Mesenteric fat pad (tissue), 1 donor: ENCODE measurements around the gene ADGRL1. TPM values are rescaled to one million over a fixed set of nuclear protein-coding genes. Genes with fewer than 3 reads are reported as not detected.
"Not testable (repeated sequence)": the region's sequence is repeated elsewhere in the genome, so short reads cannot be mapped to it uniquely, and the experiment has no call there.

ENCODE experiments used
- DNase-seq: peaks from one replicate; pipeline ENCODE4 v3.0.0-alpha.2; 2020; ENCODE audit warnings: low spot score
- total RNA-seq: library from RNA; stranded (reverse); fragmentation: NEBNext Ultra II Directional; extraction: Animal tissue kit (Norgen Biotek cat#: 25700); gene quantifications from one replicate; pipeline ENCODE4 v1.2.1, GENCODE V29; 2021
- donor health status: DM: yes; HTN: yes; CAD: no.

ADGRL1 gene
- total RNA-seq, 1 donor from 2014 or later: 27.1 TPM

- no peak for DNase-seq
Measured at GRCh38 chr19:14164082-14164481, 41.9 kb downstream of the ADGRL1 start.

- DNase-seq: no peak
Measured at GRCh38 chr19:14162871-14163297, 43.1 kb downstream of the ADGRL1 start.

GRCh38 chr19:14161305-14161704 lies 44.7 kb downstream of the ADGRL1 start:
- DNase-seq: no peak

GRCh38 chr19:14160017-14160703 lies 45.8 kb downstream of the ADGRL1 start:
- no peak for DNase-seq

- no peak for DNase-seq
Measured at GRCh38 chr19:14159059-14159458, 46.9 kb downstream of the ADGRL1 start.

- no peak for DNase-seq
Measured at GRCh38 chr19:14158276-14159023, 47.5 kb downstream of the ADGRL1 start.

GRCh38 chr19:14156971-14157717 lies 48.8 kb downstream of the ADGRL1 start:
- DNase-seq: no peak

- no peak for DNase-seq
Measured at GRCh38 chr19:14156122-14156521, 49.8 kb downstream of the ADGRL1 start.

GRCh38 chr19:14155371-14155770 lies 50.6 kb downstream of the ADGRL1 start:
- no peak for DNase-seq

GRCh38 chr19:14152713-14153112 lies 53.3 kb downstream of the ADGRL1 start:
- DNase-seq: no peak

GRCh38 chr19:14150770-14151661 lies 55.0 kb downstream of the ADGRL1 start:
- no peak for DNase-seq

GRCh38 chr19:14150041-14150769 lies 55.8 kb downstream of the ADGRL1 start:
- DNase-seq: no peak

GRCh38 chr19:14149509-14149994 lies 56.4 kb downstream of the ADGRL1 start:
- DNase-seq: no peak

- DNase-seq: no peak
Measured at GRCh38 chr19:14148751-14149410, 57.1 kb downstream of the ADGRL1 start.

- DNase-seq: no peak
Measured at GRCh38 chr19:14147797-14148605, 58.0 kb downstream of the ADGRL1 start.

GRCh38 chr19:14146789-14147216 lies 59.2 kb downstream of the ADGRL1 start:
- no peak for DNase-seq

GRCh38 chr19:14146169-14146568 lies 59.8 kb downstream of the ADGRL1 start:
- DNase-seq: not testable (repeated sequence)

- no peak for DNase-seq
Measured at GRCh38 chr19:14145381-14145780, 60.6 kb downstream of the ADGRL1 start.
